A549 (cell line): ENCODE measurements around the gene NTM. TPM values are rescaled to one million over a fixed set of nuclear protein-coding genes. Genes with fewer than 3 reads are reported as not detected.
A peak's percentile ranks its signal among the peaks of the same experiment; 100 is the strongest.
"Not testable (repeated sequence)": the region's sequence is repeated elsewhere in the genome, so short reads cannot be mapped to it uniquely, and the experiment has no call there.

Experiments used
- ATAC-seq, 2 experiments: fragments of 200-7000 bp in 1 of 2; fragments of >200 bp in 1 of 2; cut with Nextera tagmentation in 1 of 2; cut with Tn5 transposase in 1 of 2; 3 replicates each; pipeline versions ENCODE4 v1.8.0 to v1.9.1; 2018 to 2020; ENCODE audit warnings: mild to moderate bottlenecking in 1 of 2, moderate library complexity in 1 of 2
- CTCF ChIA-PET: fragments of 300-600 bp; sonication (Branson Sonifier 250); formaldehyde crosslinking; extraction: SDS; loops from one replicate; lab custom pipeline; 2021; ENCODE audit warnings: antibody characterized with exemption, inconsistent platforms; lab: Yijun Ruan, JAX
- POLR2A ChIA-PET: fragments of 350-600 bp; formaldehyde crosslinking; extraction: SDS; loops from one replicate; lab custom pipeline; 2021; ENCODE audit warnings: antibody characterized with exemption, inconsistent platforms; lab: Yijun Ruan, JAX
- DNase-seq, 2 experiments: peaks; one replicate each; pipeline versions ENCODE4 v3.0.0 to v3.0.0-alpha.2; 2011 to 2016; ENCODE audit warnings: low read depth in 1 of 2, low spot score in 1 of 2
- FAIRE-seq: peaks from 2 replicates; lab custom pipeline; 2011; peaks lifted over from hg19 to GRCh38; lab: Jason Lieb, UNC
- H3K27ac ChIP-seq, 2 experiments: fragments of >200 bp; sonication (Bioruptor Twin); formaldehyde crosslinking; 3 replicates each; pipeline ENCODE4 v1.5.1; 2016 to 2017
- H3K4me1 ChIP-seq: fragments of >200 bp; sonication (Bioruptor Twin); formaldehyde crosslinking; 3 replicates; pipeline ENCODE4 v1.6.1; 2016
- H3K4me2 ChIP-seq: fragments of >200 bp; sonication (Bioruptor Twin); formaldehyde crosslinking; 3 replicates; pipeline ENCODE4 v1.6.1; 2016
- H3K4me3 ChIP-seq: fragments of >200 bp; sonication (Bioruptor Twin); formaldehyde crosslinking; 3 replicates; pipeline ENCODE4 v1.5.1; 2016
- H3K9me3 ChIP-seq: fragments of >200 bp; sonication (Bioruptor Twin); formaldehyde crosslinking; 3 replicates; pipeline ENCODE4 v1.6.1; 2016
- BHLHE40 ChIP-seq: IDR thresholded peaks from 2 replicates; pipeline ENCODE4 v1.6.1; 2012; ENCODE audit warnings: low read depth, low read length, inconsistent platforms
- CBX2 ChIP-seq: fragments of 200-600 bp; sonication (generic); IDR thresholded peaks from 2 replicates; pipeline ENCODE4 v1.6.1; 2016; ENCODE audit warnings: low read depth, mild to moderate bottlenecking, borderline replicate concordance
- CBX8 ChIP-seq: fragments of 200-600 bp; sonication (generic); IDR thresholded peaks from 2 replicates; pipeline ENCODE4 v1.6.1; 2016
- EHMT2 ChIP-seq: fragments of 200-600 bp; sonication (generic); IDR thresholded peaks from 2 replicates; pipeline ENCODE4 v1.6.1; 2016; ENCODE audit warnings: antibody characterized with exemption, low read depth, mild to moderate bottlenecking, moderate library complexity
- ESRRA ChIP-seq: fragments of 150-350 bp; IDR thresholded peaks from 2 replicates; pipeline ENCODE4 v1.6.1; 2014; ENCODE audit warnings: mild to moderate bottlenecking, low read length, borderline replicate concordance
- FOSL2 ChIP-seq, 2 experiments: fragments of 450-650 bp in 1 of 2; fragments of >200 bp in 1 of 2; sonication (Bioruptor Twin) in 1 of 2; formaldehyde crosslinking; IDR thresholded peaks; 2 replicates each; pipeline versions ENCODE4 v1.5.0 to v1.6.1; 2016 to 2020; ENCODE audit warnings: mild to moderate bottlenecking in 1 of 2, moderate library complexity in 1 of 2
- GATA3 ChIP-seq: IDR thresholded peaks from 2 replicates; pipeline ENCODE4 v1.6.1; 2012; ENCODE audit warnings: borderline replicate concordance
- HOXB13 ChIP-seq: fragments of 250-450 bp; sonication (Bioruptor Pico); IDR thresholded peaks from 2 replicates; pipeline ENCODE4 v1.5.0; 2020; ENCODE audit warnings: low read depth, mild to moderate bottlenecking, moderate library complexity
- HOXB5 ChIP-seq: fragments of 250-450 bp; sonication (Bioruptor Pico); IDR thresholded peaks from 2 replicates; pipeline ENCODE4 v1.5.0; 2020; ENCODE audit warnings: mild to moderate bottlenecking, moderate library complexity
- JUN ChIP-seq, 2 experiments: fragments of >200 bp; sonication (Bioruptor Twin); formaldehyde crosslinking; IDR thresholded peaks; 2 replicates in 1 of 2; 3 replicates in 1 of 2; pipeline ENCODE4 v1.6.1; 2016 to 2017
- JUNB ChIP-seq: fragments of >200 bp; sonication (Bioruptor Twin); formaldehyde crosslinking; IDR thresholded peaks from 2 replicates; pipeline ENCODE4 v1.6.1; 2016
- MAFK ChIP-seq: fragments of 450-650 bp; IDR thresholded peaks from 2 replicates; pipeline ENCODE4 v1.6.1; 2014; ENCODE audit not compliant: partially characterized antibody
- MAZ ChIP-seq: fragments of 150-350 bp; IDR thresholded peaks from 2 replicates; pipeline ENCODE4 v1.6.1; 2014; ENCODE audit warnings: antibody characterized with exemption, low read depth, low read length, borderline replicate concordance
- MYC ChIP-seq: IDR thresholded peaks from 2 replicates; pipeline ENCODE4 v1.6.1; 2012; ENCODE audit warnings: mild to moderate bottlenecking, inconsistent platforms, low read length, improper control_type of control experiment, borderline replicate concordance
- NFE2L2 ChIP-seq: fragments of 150-350 bp; conservative IDR thresholded peaks from 2 replicates; pipeline ENCODE4 v1.6.1; 2014; ENCODE audit warnings: low read length
- PHF8 ChIP-seq: fragments of 200-600 bp; sonication (generic); IDR thresholded peaks from 2 replicates; pipeline ENCODE4 v1.6.1; 2016; ENCODE audit warnings: low read depth, mild to moderate bottlenecking, antibody characterized with exemption, moderate library complexity, borderline replicate concordance
- POLR2A ChIP-seq: IDR thresholded peaks from 2 replicates; pipeline ENCODE4 v1.6.1; 2012; ENCODE audit warnings: mild to moderate bottlenecking, low read length
- POLR2AphosphoS2 ChIP-seq: conservative IDR thresholded peaks from 2 replicates; pipeline ENCODE4 v1.6.1; 2012; ENCODE audit warnings: low read length, improper control_type of control experiment, inconsistent platforms
- RCOR1 ChIP-seq: fragments of 150-350 bp; IDR thresholded peaks from 2 replicates; pipeline ENCODE4 v1.6.1; 2014; ENCODE audit warnings: antibody characterized with exemption, low read length, low read depth
- SREBF2 ChIP-seq: fragments of 450-650 bp; IDR thresholded peaks from 2 replicates; pipeline ENCODE4 v1.6.1; 2014; ENCODE audit warnings: mild to moderate bottlenecking, moderate library complexity
- WGBS: methylation state at CpG from one replicate; pipeline ENCODE4 v1.1.6; 2017; ENCODE audit errors: missing lambda C conversion rate; 5-methylcytosine and 5-hydroxymethylcytosine counted together
- polyA plus RNA-seq, 4 experiments: library from polyadenylated mRNA; depleted of rRNA in 3 of 4; stranded (reverse); fragments of >200 nt; fragmentation: RNase III in 1 of 4; extraction: RNeasy Plus Mini Kit Qiagen cat#74134 plus additional on column Dnase treatment in 1 of 4; gene quantifications; 2 replicates in 3 of 4; 3 replicates in 1 of 4; pipeline ENCODE4 v1.2.3, GENCODE V29; 2011 to 2017
- TF ChIP-seq, protein P1 (sequence below): IDR thresholded peaks from 2 replicates; pipeline ENCODE4 v1.6.1; 2012; ENCODE audit warnings: low read depth, borderline replicate concordance

Gene NTM
- polyA plus RNA-seq, 2 of the 4 experiments (the other 2 are of a cell fraction) = not detected

GRCh38 chr11:132064987-132065620 is 694.7 kb downstream of the NTM start:
- under 1% methylated on average over 4 of the region's 4 CpGs for WGBS
- ATAC-seq = no peak
- ChIA-PET CTCF (no interaction called here), POLR2A (no interaction called here)
- Histone ChIP-seq H3K4me2 (no peak overlapping the region), H3K4me1 (no peaks in the 10 kb centered on the region), H3K4me3 (no peak overlapping the region), H3K9me3 (no peaks in the 10 kb centered on the region), H3K27ac (no peak overlapping the region)
- no peak for FAIRE-seq
- DNase-seq = peak in 1 of 2 experiments; percentile 1
- TF ChIP-seq CBX2 = no peak

DNA sequence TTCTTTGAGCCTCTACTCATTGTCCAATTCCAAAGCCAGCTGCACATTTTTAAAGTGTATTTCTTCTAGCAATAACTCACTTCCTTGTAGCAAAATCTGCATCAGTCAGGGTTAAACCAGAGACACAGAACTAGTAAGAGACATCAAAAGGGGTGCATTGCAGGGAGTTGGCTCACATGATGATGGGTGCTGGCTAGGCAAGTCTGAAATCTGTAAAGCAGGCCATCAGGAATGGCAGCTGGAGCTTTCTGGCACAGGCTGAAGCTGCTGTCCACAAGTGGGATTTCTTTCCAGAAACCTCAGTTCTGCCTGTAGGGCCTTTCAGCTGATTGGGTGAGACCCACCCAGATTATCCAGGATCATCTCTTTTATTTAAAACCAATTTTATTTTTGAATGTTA is 698.1 kb downstream of the NTM start:
- no peak overlapping the region for H3K27ac ChIP-seq
- POLR2A ChIA-PET = no interaction called here
- FAIRE-seq = no peak
- no peak for DNase-seq
- CTCF ChIA-PET = no interaction called here
- H3K9me3 ChIP-seq = no peaks in the 10 kb centered on the region
- H3K4me3 ChIP-seq = no peak overlapping the region
- no peak overlapping the region for H3K4me2 ChIP-seq
- no peak for ATAC-seq
- TF ChIP-seq CBX8 = no peak
- H3K4me1 ChIP-seq = no peaks in the 10 kb centered on the region

GRCh38 chr11:132069593-132069992 is 699.2 kb downstream of the NTM start:
- ATAC-seq, H3K27ac ChIP-seq, DNase-seq, CTCF ChIA-PET, H3K4me1 ChIP-seq, FAIRE-seq, H3K4me2 ChIP-seq, POLR2A ChIA-PET, H3K4me3 ChIP-seq, H3K9me3 ChIP-seq: not testable (repeated sequence)
- 0% methylated on average over 2 of the region's 15 CpGs for WGBS

- POLR2A ChIA-PET, ATAC-seq, H3K4me1 ChIP-seq, H3K27ac ChIP-seq, FAIRE-seq, H3K4me3 ChIP-seq, CTCF ChIA-PET, DNase-seq, H3K4me2 ChIP-seq, H3K9me3 ChIP-seq: not testable (repeated sequence)
- WGBS = 6% methylated on average over 3 of the region's 17 CpGs
These were observed 700.5 kb downstream of the NTM start for GRCh38 chr11:132070907-132071306.

GRCh38 chr11:132072044-132072857 is 701.8 kb downstream of the NTM start:
- no peak overlapping the region for H3K27ac ChIP-seq
- ATAC-seq (no peak), FAIRE-seq (no peak), DNase-seq (no peak)
- ChIA-PET POLR2A (no interaction called here), CTCF (no interaction called here)
- H3K4me1 ChIP-seq = no peaks in the 10 kb centered on the region
- TF ChIP-seq GATA3 (no peak), POLR2A (no peak), BHLHE40 (no peak), RCOR1 (no peak), POLR2AphosphoS2 (no peak), MYC (no peak), ESRRA (no peak), EHMT2 (no peak), FOSL2 (IDR thresholded peaks at IDR 0.05) (no peak), FOSL2 (CRISPR knock-in tag; IDR thresholded peaks at IDR 0.05) (no peak)
- TF ChIP-seq, protein P1, sequence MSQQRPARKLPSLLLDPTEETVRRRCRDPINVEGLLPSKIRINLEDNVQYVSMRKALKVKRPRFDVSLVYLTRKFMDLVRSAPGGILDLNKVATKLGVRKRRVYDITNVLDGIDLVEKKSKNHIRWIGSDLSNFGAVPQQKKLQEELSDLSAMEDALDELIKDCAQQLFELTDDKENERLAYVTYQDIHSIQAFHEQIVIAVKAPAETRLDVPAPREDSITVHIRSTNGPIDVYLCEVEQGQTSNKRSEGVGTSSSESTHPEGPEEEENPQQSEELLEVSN = no peak
- H3K4me2 ChIP-seq = no peak overlapping the region
- 10% methylated on average over 6 of the region's 6 CpGs for WGBS
- H3K4me3 ChIP-seq = no peak overlapping the region
- no peaks in the 10 kb centered on the region for H3K9me3 ChIP-seq

DNA sequence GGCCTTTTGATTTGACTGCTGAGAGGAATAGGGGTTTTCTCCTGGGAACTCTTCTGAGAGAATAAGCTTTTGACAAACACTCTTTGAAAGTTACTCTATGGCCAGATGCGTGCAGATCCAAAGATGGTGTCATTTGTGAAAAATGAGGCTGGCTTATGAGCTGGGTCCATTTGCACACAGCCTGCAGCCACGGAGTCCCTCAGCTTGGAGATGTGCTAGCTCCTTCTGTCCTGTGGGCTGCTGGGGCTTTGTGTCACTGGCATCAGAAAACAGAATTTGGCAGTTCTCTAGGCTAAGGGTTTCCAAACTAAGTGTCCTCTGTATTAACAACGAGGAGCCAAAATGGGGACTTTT is 702.4 kb downstream of the NTM start:
- no peak overlapping the region for H3K4me3 ChIP-seq
- no peaks in the 10 kb centered on the region for H3K4me1 ChIP-seq
- no peak overlapping the region for H3K4me2 ChIP-seq
- TF ChIP-seq SREBF2 (no peak), PHF8 (no peak), MAZ (no peak), HOXB5 (no peak), FOSL2 (IDR thresholded peaks at IDR 0.05) (no peak), FOSL2 (CRISPR knock-in tag; IDR thresholded peaks at IDR 0.05) (no peak), NFE2L2 (no peak), CBX2 (no peak), HOXB13 (no peak), MAFK (no peak), JUNB (no peak), JUN (IDR thresholded peaks at IDR 0.05) (no peak)
- DNase-seq (no peak), FAIRE-seq (no peak), ATAC-seq (no peak)
- no peak overlapping the region for H3K27ac ChIP-seq
- ChIA-PET POLR2A (no interaction called here), CTCF (no interaction called here)
- WGBS = 2% methylated on average over 3 of the region's 3 CpGs
- no peaks in the 10 kb centered on the region for H3K9me3 ChIP-seq
